IMR-90 (cell line): ENCODE data around the gene OR2T35. TPM values are rescaled to one million over a fixed set of nuclear protein-coding genes. Genes with fewer than 3 reads are reported as not detected.

Experiments
- ATAC-seq: fragments of 200-7000 bp; cut with Tn5 transposase; 2 replicates; pipeline ENCODE4 v1.9.1; 2020; ENCODE audit warnings: low read depth, mild to moderate bottlenecking, moderate library complexity
- BruUV-seq: library from RNA; stranded (reverse); fragments of 400-500 nt; replicated peaks from 2 replicates; lab custom pipeline; 2021; lab: Mats Ljungman, UMichigan
- CTCF ChIA-PET: fragments of 300-600 bp; formaldehyde crosslinking; extraction: SDS; loops from one replicate; lab custom pipeline; 2021; ENCODE audit warnings: antibody characterized with exemption; lab: Yijun Ruan, JAX
- POLR2A ChIA-PET: fragments of 300-600 bp; sonication (Branson Sonifier 250); formaldehyde crosslinking; loops from one replicate; lab custom pipeline; 2022; ENCODE audit warnings: antibody characterized with exemption; ENCODE audit not compliant: unreplicated experiment; lab: Charles Lee
- DNase-seq: peaks from one replicate; pipeline ENCODE4 v3.0.0; 2013
- H2AFZ ChIP-seq: replicated peaks from 2 replicates; pipeline ENCODE3; 2013; ENCODE audit warnings: low read length, mild to moderate bottlenecking; ENCODE audit not compliant: poor library complexity
- H2AK5ac ChIP-seq: 2 replicates; pipeline ENCODE4 v1.6.1; 2013; ENCODE audit warnings: low read depth, low read length, inconsistent platforms
- H2AK9ac ChIP-seq: replicated peaks from 2 replicates; pipeline ENCODE3; 2013; ENCODE audit warnings: mild to moderate bottlenecking, low read depth, low read length, moderate library complexity; ENCODE audit not compliant: poor library complexity
- H2BK120ac ChIP-seq: 2 replicates; pipeline ENCODE4 v1.6.1; 2013; ENCODE audit warnings: low read depth, low read length, inconsistent platforms
- H2BK15ac ChIP-seq: 3 replicates; pipeline ENCODE4 v1.6.1; 2013; ENCODE audit warnings: low read depth, low read length, inconsistent platforms
- H2BK20ac ChIP-seq: 2 replicates; pipeline ENCODE4 v1.6.1; 2013; ENCODE audit warnings: low read depth, mild to moderate bottlenecking, inconsistent platforms, low read length, moderate library complexity
- H2BK5ac ChIP-seq: 2 replicates; pipeline ENCODE4 v1.6.1; 2013; ENCODE audit warnings: mild to moderate bottlenecking, low read depth, low read length, inconsistent platforms; ENCODE audit not compliant: poor library complexity, severe bottlenecking
- H3K14ac ChIP-seq: replicated peaks from 2 replicates; pipeline ENCODE4 v1.6.1; 2013; ENCODE audit warnings: low read depth, low read length, inconsistent platforms
- H3K18ac ChIP-seq: 2 replicates; pipeline ENCODE4 v1.6.1; 2013; ENCODE audit warnings: low read depth, low read length, control low read depth
- H3K23ac ChIP-seq: 2 replicates; pipeline ENCODE4 v1.6.1; 2013; ENCODE audit warnings: low read depth, low read length, inconsistent platforms
- H3K27ac ChIP-seq: 2 replicates; pipeline ENCODE4 v1.5.1; 2013; ENCODE audit warnings: mild to moderate bottlenecking, control low read depth, low read length; ENCODE audit not compliant: insufficient read depth
- H3K27me3 ChIP-seq: 2 replicates; pipeline ENCODE4 v1.6.1; 2013; ENCODE audit warnings: low read length; ENCODE audit not compliant: control insufficient read depth, insufficient read depth
- H3K36me3 ChIP-seq: 2 replicates; pipeline ENCODE4 v1.6.1; 2013; ENCODE audit warnings: low read length, mixed read lengths; ENCODE audit not compliant: control insufficient read depth, insufficient read depth
- H3K4ac ChIP-seq: 2 replicates; pipeline ENCODE4 v1.6.1; 2013; ENCODE audit warnings: low read depth, low read length, inconsistent platforms
- H3K4me1 ChIP-seq: 2 replicates; pipeline ENCODE4 v1.6.1; 2013; ENCODE audit warnings: low read length, mixed read lengths; ENCODE audit not compliant: control insufficient read depth, insufficient read depth
- H3K4me2 ChIP-seq: 2 replicates; pipeline ENCODE4 v1.6.1; 2013; ENCODE audit warnings: low read depth, mild to moderate bottlenecking, control low read depth, low read length, moderate library complexity
- H3K4me3 ChIP-seq: 2 replicates; pipeline ENCODE4 v1.5.1; 2013; ENCODE audit warnings: low read depth, mild to moderate bottlenecking, control low read depth, low read length, moderate library complexity; ENCODE audit not compliant: insufficient read depth
- H3K56ac ChIP-seq: 2 replicates; pipeline ENCODE4 v1.6.1; 2013; ENCODE audit warnings: low read length, inconsistent platforms; ENCODE audit not compliant: insufficient read depth; ENCODE audit errors: extremely low read depth
- H3K79me1 ChIP-seq, 2 experiments: 2 replicates each; pipeline ENCODE4 v1.6.1; 2013; ENCODE audit warnings: low read length in 2 of 2, inconsistent platforms in 1 of 2, low read depth in 1 of 2
- H3K9ac ChIP-seq: 2 replicates; pipeline ENCODE4 v1.6.1; 2013; ENCODE audit warnings: low read depth, low read length, control low read depth
- H3K9me1 ChIP-seq: 2 replicates; pipeline ENCODE4 v1.6.1; 2013; ENCODE audit warnings: low read length, inconsistent platforms; ENCODE audit not compliant: insufficient read depth
- H3K9me3 ChIP-seq: 2 replicates; pipeline ENCODE4 v1.6.1; 2013; ENCODE audit warnings: low read length; ENCODE audit not compliant: control insufficient read depth, insufficient read depth
- H4K20me1 ChIP-seq: 2 replicates; pipeline ENCODE4 v1.6.1; 2013; ENCODE audit warnings: low read length, inconsistent platforms; ENCODE audit not compliant: insufficient read depth
- H4K5ac ChIP-seq: 2 replicates; pipeline ENCODE4 v1.6.1; 2013; ENCODE audit warnings: mild to moderate bottlenecking, low read depth, low read length, control low read depth
- H4K8ac ChIP-seq, 2 experiments: 2 replicates each; pipeline ENCODE4 v1.6.1; 2013; ENCODE audit warnings: low read depth in 2 of 2, low read length in 2 of 2, control low read depth in 1 of 2, inconsistent platforms in 1 of 2
- H4K91ac ChIP-seq: 2 replicates; pipeline ENCODE4 v1.6.1; 2013; ENCODE audit warnings: low read depth, low read length, inconsistent platforms; ENCODE audit not compliant: insufficient read depth
- CHD1 ChIP-seq: IDR thresholded peaks from 2 replicates; pipeline ENCODE4 v1.6.1; 2012; ENCODE audit warnings: low read depth, low read length, improper control_type of control experiment
- FOS ChIP-seq: fragments of 150-350 bp; IDR thresholded peaks from 2 replicates; pipeline ENCODE4 v1.6.1; 2016; ENCODE audit warnings: low read depth, low read length
- WGBS, 2 experiments: methylation state at CpG; one replicate each; pipeline versions ENCODE4 v1.1.5 to v1.1.7; 2013; ENCODE audit warnings: missing lambda C conversion rate in 2 of 2; ENCODE audit not compliant: insufficient read length in 1 of 2; ENCODE audit errors: extremely low coverage in 2 of 2; 5-methylcytosine and 5-hydroxymethylcytosine counted together
- dilution Hi-C: fragments of 300-500 bp; cut with HindIII; formaldehyde crosslinking; loops from one replicate; pipeline ENCODE4 v1.14.3; 2018; ENCODE audit warnings: low sequenced_read_pairs; ENCODE audit not compliant: unreplicated experiment
- in situ Hi-C: fragments of 300-500 bp; cut with MboI; formaldehyde crosslinking; loops from 3 replicates; pipeline ENCODE4 v1.14.3; 2019; ENCODE audit warnings: low sequenced_read_pairs, inconsistent platforms, mixed read lengths
- intact Hi-C: fragments of 100-400 bp; cut with micrococcal nuclease; formaldehyde crosslinking; loops from 2 replicates; pipeline ENCODE4 v1.10.0; 2022
- polyA plus RNA-seq, 3 experiments: library from polyadenylated mRNA; depleted of rRNA; stranded (reverse); fragments of >200 nt; gene quantifications; 2 replicates each; pipeline ENCODE4 v1.2.3, GENCODE V29; 2012; ENCODE audit warnings: low replicate concordance in 1 of 3
- total RNA-seq: library from RNA; depleted of rRNA; stranded (reverse); fragments of >200 nt; gene quantifications from 2 replicates; pipeline ENCODE4 v1.2.3, GENCODE V29; 2012

OR2T35 gene
- total and polyA plus RNA-seq, 2 of the 4 experiments (the other 2 are of a cell fraction), result not detected

- Histone ChIP-seq H3K4me1 (no peaks in the 10 kb centered on the region), H2AK5ac (no peak overlapping the region), H3K9me1 (no peaks in the 10 kb centered on the region), H3K56ac (no peak overlapping the region), H4K20me1 (no peaks in the 10 kb centered on the region), H3K9me3 (peaks cover 12% of the 10 kb centered on the region), H4K91ac (no peak overlapping the region), H3K18ac (no peak overlapping the region), H3K4ac (no peak overlapping the region), H3K79me1 (no peaks in the 10 kb centered on the region), H3K4me2 (no peak overlapping the region), H4K5ac (no peak overlapping the region), H2BK120ac (no peak overlapping the region), H3K14ac (no peak overlapping the region), H3K27me3 (no peaks in the 10 kb centered on the region), H3K4me3 (no peak overlapping the region), H4K8ac (no peak overlapping the region), H3K9ac (no peak overlapping the region), H2AK9ac (no peak overlapping the region), H3K23ac (no peak overlapping the region), H2BK5ac (no peak overlapping the region), H2BK15ac (no peak overlapping the region), H3K36me3 (no peaks in the 10 kb centered on the region), H3K27ac (no peak overlapping the region), H2BK20ac (no peak overlapping the region), H2AFZ (no peak overlapping the region)
- dilution Hi-C loops, result no loop called here
- TF ChIP-seq CHD1 (no peak), FOS (no peak)
- CTCF ChIA-PET, result no interaction called here
- POLR2A ChIA-PET, result no interaction called here
- in situ Hi-C loops, result no loop called here
- no peak for ATAC-seq
- intact Hi-C loops, result no loop called here
- BruUV-seq, result no TSS peak
- no peak for DNase-seq
- WGBS, 2 experiments, result 61% methylated on average over 7 of the region's 8 CpGs; no CpG with 5 or more reads in 1 of the 2 experiments
Measured at GRCh38 chr1:248681651-248682050, 36.6 kb upstream of the OR2T35 start.
